Prostate gland (tissue), 2 donors: ENCODE data around the gene CYP2D6. TPM values are rescaled to one million over a fixed set of nuclear protein-coding genes. Genes with fewer than 3 reads are reported as not detected.

ENCODE experiments used
- DNase-seq: peaks from one replicate; pipeline ENCODE4 v3.0.0-alpha.2; 2019; ENCODE audit warnings: low spot score
- H3K27ac ChIP-seq, 2 donors: fragments of 200-600 bp; sonication (generic); 2 replicates each; pipeline ENCODE4 v1.5.1; 2017 to 2019
- H3K27me3 ChIP-seq: fragments of 200-600 bp; sonication (generic); replicated peaks from 2 replicates; pipeline ENCODE4 v1.5.1; 2019; ENCODE audit not compliant: insufficient read depth
- H3K36me3 ChIP-seq, 2 donors: fragments of 200-600 bp; sonication (generic); 1 replicate in 1 of 2; 2 replicates in 1 of 2; pipeline versions ENCODE4 v1.5.1 to v1.8.1; 2017 to 2019
- H3K4me1 ChIP-seq: fragments of 200-600 bp; sonication (generic); replicated peaks from 2 replicates; pipeline ENCODE4 v1.5.1; 2019
- H3K4me3 ChIP-seq, 2 donors: fragments of 200-600 bp; sonication (generic); 2 replicates each; pipeline ENCODE4 v1.5.1; 2017 to 2019
- H3K9me3 ChIP-seq: fragments of 200-600 bp; sonication (generic); 2 replicates; pipeline ENCODE4 v1.5.1; 2017
- POLR2A ChIP-seq: fragments of 450-650 bp; IDR thresholded peaks from one replicate; pipeline ENCODE4 v1.6.1; 2016; ENCODE audit warnings: antibody characterized with exemption, mild to moderate bottlenecking
- POLR2AphosphoS5 ChIP-seq: sonication (generic); formaldehyde crosslinking; IDR thresholded peaks from one replicate; pipeline ENCODE4 v1.6.1; 2017; ENCODE audit warnings: antibody characterized with exemption
- WGBS: methylation state at CpG from one replicate; pipeline ENCODE4 v1.1.5; 2018; 5-methylcytosine and 5-hydroxymethylcytosine counted together
- intact Hi-C: fragments of 100-400 bp; cut with DNase I; formaldehyde crosslinking; loops from one replicate; pipeline ENCODE4 v1.14.2; 2022
- total RNA-seq, 2 donors: library from RNA; depleted of rRNA; stranded (reverse); fragments of >200 nt; gene quantifications; one replicate each; pipeline ENCODE4 v1.1.0, GENCODE V29; 2016
- TF ChIP-seq, protein P1 (sequence below), 4 experiments: fragments of 200-600 bp in 2 of 4; fragments of 450-650 bp in 2 of 4; sonication (generic) in 2 of 4; IDR thresholded peaks; 1 replicate in 3 of 4; 2 replicates in 1 of 4; pipeline ENCODE4 v1.5.1; 2016 to 2019; ENCODE audit warnings: antibody characterized with exemption in 4 of 4, mild to moderate bottlenecking in 2 of 4, moderate library complexity in 2 of 4

Gene CYP2D6
- total RNA-seq, 2 donors from 2014 or later = 0.73 to 5.2 TPM

DNA sequence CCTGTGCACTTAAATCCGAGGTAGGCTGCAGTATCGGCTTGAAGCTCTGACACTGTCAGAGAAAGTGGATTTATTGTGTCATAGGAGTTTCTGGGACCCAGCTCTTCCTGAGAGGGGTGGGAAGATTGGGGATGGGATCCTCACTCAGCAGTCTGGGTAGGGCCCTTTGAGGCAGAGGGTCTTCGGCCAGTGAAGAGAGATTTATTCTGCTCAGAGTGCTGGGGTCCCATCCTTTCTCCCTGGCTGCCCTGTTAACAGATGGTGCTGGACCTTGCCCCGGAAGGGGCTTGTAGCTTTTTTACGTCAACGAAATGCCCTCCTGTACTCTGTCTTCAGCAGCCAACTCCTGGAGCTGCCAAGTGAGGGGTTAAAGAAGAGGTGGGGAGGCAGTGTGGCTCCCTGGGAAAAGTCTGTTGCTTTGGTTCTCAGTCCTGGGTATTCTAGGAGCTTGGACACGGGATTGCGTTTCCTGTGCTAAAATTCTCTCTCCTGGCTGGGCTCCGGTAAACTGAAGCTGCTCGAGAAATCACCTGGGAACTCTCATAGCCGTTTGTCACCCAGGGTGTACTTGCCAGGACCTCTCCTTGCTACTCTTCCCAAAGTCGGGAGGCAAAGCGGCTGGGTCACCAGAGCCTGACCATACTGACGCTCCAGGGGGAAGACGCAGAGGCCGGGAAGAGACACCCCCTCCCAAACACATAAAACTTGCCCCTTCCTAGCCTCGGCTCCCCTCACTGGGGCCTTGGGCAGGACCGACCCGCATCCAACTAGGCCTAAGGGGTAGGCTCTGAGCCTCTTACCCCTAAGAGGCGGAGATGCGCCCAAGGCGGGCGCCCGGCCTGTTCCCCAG, 51.9 kb downstream of the CYP2D6 start:
- no peaks in the 10 kb centered on the region for H3K27me3 ChIP-seq
- H3K4me1 ChIP-seq = peaks cover 19% of the 10 kb centered on the region
- TF ChIP-seq, protein P1, sequence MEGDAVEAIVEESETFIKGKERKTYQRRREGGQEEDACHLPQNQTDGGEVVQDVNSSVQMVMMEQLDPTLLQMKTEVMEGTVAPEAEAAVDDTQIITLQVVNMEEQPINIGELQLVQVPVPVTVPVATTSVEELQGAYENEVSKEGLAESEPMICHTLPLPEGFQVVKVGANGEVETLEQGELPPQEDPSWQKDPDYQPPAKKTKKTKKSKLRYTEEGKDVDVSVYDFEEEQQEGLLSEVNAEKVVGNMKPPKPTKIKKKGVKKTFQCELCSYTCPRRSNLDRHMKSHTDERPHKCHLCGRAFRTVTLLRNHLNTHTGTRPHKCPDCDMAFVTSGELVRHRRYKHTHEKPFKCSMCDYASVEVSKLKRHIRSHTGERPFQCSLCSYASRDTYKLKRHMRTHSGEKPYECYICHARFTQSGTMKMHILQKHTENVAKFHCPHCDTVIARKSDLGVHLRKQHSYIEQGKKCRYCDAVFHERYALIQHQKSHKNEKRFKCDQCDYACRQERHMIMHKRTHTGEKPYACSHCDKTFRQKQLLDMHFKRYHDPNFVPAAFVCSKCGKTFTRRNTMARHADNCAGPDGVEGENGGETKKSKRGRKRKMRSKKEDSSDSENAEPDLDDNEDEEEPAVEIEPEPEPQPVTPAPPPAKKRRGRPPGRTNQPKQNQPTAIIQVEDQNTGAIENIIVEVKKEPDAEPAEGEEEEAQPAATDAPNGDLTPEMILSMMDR (IDR thresholded peaks at IDR 0.05) = no peak
- TF ChIP-seq POLR2A (no peak), POLR2AphosphoS5 (no peak)
- WGBS = 23% methylated on average over 24 of the region's 24 CpGs
- peak overlapping the region; percentile 98 to 99 for H3K27ac ChIP-seq
- peak overlapping the region; percentile 51 to 56 for H3K4me3 ChIP-seq
- H3K36me3 ChIP-seq = no peaks in the 10 kb centered on the region
- intact Hi-C loops = no loop called here
- DNase-seq = peak; percentile 32
- H3K9me3 ChIP-seq = no peaks in the 10 kb centered on the region

DNA sequence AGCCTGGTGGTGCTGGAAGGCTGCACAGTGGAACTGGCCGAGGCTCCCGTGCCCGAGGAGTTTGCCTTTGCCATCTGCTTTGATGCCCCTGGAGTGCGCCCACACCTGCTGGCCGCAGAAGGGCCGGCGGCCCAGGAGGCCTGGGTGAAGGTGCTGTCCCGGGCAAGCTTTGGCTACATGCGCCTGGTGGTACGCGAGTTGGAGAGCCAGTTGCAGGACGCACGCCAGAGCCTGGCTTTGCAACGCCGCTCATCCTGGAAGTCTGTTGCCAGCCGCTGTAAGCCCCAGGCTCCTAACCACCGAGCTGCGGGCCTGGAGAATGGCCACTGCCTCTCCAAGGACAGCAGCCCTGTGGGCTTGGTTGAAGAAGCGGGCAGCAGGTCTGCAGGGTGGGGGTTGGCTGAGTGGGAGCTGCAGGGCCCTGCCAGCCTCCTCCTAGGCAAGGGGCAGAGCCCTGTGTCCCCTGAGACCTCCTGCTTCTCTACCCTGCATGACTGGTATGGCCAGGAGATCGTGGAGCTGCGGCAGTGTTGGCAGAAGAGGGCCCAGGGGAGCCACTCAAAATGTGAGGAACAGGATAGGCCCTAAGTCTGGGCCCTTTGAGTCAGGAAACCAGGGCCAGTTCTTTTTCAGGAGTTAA, 53.0 kb downstream of the CYP2D6 start:
- TF ChIP-seq POLR2AphosphoS5 (no peak), POLR2A (no peak)
- TF ChIP-seq, protein P1 (IDR thresholded peaks at IDR 0.05) = no peak
- WGBS = 89% methylated on average over 21 of the region's 21 CpGs
- Histone ChIP-seq H3K27ac (peak overlapping the region; percentile 98 to 99), H3K27me3 (no peaks in the 10 kb centered on the region), H3K4me3 (no peak overlapping the region), H3K9me3 (no peaks in the 10 kb centered on the region), H3K4me1 (peaks cover 15% of the 10 kb centered on the region), H3K36me3 (no peaks in the 10 kb centered on the region)
- intact Hi-C loops = no loop called here
- DNase-seq = no peak

DNA sequence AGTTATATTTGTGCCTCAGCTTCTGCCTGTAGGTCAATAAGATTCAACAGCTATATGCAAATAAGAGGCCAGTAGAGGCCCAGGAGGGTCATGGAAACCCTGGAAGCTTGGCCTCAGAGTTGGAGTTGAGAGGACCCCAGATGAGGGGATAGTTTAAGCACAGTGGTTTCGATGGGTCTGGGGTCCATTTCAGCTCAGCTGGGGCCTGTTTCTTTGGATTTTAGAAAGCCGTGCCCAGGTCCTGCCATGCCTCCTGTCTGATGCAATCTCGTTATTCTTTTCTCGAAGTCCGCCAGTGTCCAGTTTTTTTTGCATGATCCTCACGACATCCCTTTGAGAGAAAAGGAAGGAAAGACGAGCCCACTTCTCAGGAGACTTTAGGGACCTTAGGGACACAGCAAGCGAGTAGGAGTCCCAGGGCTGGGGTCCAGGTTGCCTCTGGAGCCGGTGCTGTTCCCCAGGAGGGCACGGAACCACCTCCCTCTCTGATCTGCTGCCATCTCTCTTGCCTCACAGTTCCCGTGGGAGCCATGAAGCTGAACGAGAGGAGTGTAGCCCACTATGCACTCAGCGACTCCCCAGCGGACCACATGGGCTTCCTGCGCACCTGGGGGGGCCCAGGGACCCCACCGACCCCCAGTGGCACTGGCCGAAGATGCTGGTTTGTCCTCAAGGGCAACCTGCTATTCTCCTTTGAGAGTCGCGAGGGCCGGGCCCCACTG, 53.7 kb downstream of the CYP2D6 start:
- intact Hi-C loops = no loop called here
- no peaks in the 10 kb centered on the region for H3K36me3 ChIP-seq
- H3K4me3 ChIP-seq = no peak overlapping the region
- peak overlapping the region in 1 of 2 donors; percentile 99 for H3K27ac ChIP-seq
- H3K9me3 ChIP-seq = no peaks in the 10 kb centered on the region
- TF ChIP-seq POLR2A (no peak), POLR2AphosphoS5 (no peak)
- TF ChIP-seq, protein P1 (IDR thresholded peaks at IDR 0.05) = no peak
- WGBS = 86% methylated on average over 20 of the region's 20 CpGs
- H3K27me3 ChIP-seq = no peaks in the 10 kb centered on the region
- DNase-seq = no peak
- peaks cover 13% of the 10 kb centered on the region for H3K4me1 ChIP-seq

Other genes starting within 250 kb of the CYP2D6 start
- gene SHISA8, start 215.7 kb downstream of the CYP2D6 start, total RNA-seq = not detected
- under 1 TPM; 0.17 to 0.36 TPM for gene TNFRSF13C, start 204.0 kb downstream of the CYP2D6 start, total RNA-seq
- gene CENPM, start 183.7 kb downstream of the CYP2D6 start, total RNA-seq = 10 to 100 TPM; 10.3 to 10.8 TPM
- gene SEPTIN3, start 161.4 kb downstream of the CYP2D6 start, total RNA-seq = 1 to 10 TPM in 1 of 2 donors, under 1 TPM in 1; 0.46 to 2.3 TPM
- gene WBP2NL, start 132.0 kb downstream of the CYP2D6 start, total RNA-seq = 10 to 100 TPM in 1 of 2 donors, 1 to 10 TPM in 1; 1.6 to 12.7 TPM
- gene NAGA, start 60.0 kb downstream of the CYP2D6 start, total RNA-seq = 10 to 100 TPM; 41.5 to 47.1 TPM
- 10 to 100 TPM in 1 of 2 donors, 1 to 10 TPM in 1; 8.5 to 11.2 TPM for gene PHETA2, start 56.6 kb downstream of the CYP2D6 start, total RNA-seq
- gene SMDT1, start 51.1 kb downstream of the CYP2D6 start, total RNA-seq = 10 to 100 TPM; 19.1 to 35.8 TPM
- gene NDUFA6, start 40.0 kb downstream of the CYP2D6 start, total RNA-seq = 10 to 100 TPM; 52.9 to 53.1 TPM
- 10 to 100 TPM; 43.9 to 47.3 TPM for gene TCF20, start 139.8 kb upstream of the CYP2D6 start, total RNA-seq